H9 (cell line): ENCODE results near the gene FAM180A. TPM values are rescaled to one million over a fixed set of nuclear protein-coding genes. Genes with fewer than 3 reads are reported as not detected.

Experiments used
- DNase-seq: peaks from one replicate; pipeline ENCODE4 v3.0.0-alpha.2; 2017
- H2AFZ ChIP-seq: one replicate; pipeline ENCODE4 v1.6.1; 2013; ENCODE audit warnings: mild to moderate bottlenecking, low read length, control low read depth, moderate library complexity
- H2AK5ac ChIP-seq: 2 replicates; pipeline ENCODE4 v1.6.1; 2013; ENCODE audit warnings: low read length, control low read depth, mixed read lengths; ENCODE audit not compliant: insufficient read length
- H2BK120ac ChIP-seq: one replicate; pipeline ENCODE4 v1.6.1; 2013; ENCODE audit warnings: low read depth, mild to moderate bottlenecking, low read length, control low read depth, inconsistent platforms; ENCODE audit not compliant: poor library complexity, severe bottlenecking
- H2BK12ac ChIP-seq: 2 replicates; pipeline ENCODE4 v1.6.1; 2013; ENCODE audit warnings: low read length, control low read depth, mixed read lengths, low read depth; ENCODE audit not compliant: insufficient read length
- H2BK15ac ChIP-seq: 2 replicates; pipeline ENCODE4 v1.6.1; 2013; ENCODE audit warnings: low read depth, low read length, control low read depth
- H2BK20ac ChIP-seq: one replicate; pipeline ENCODE4 v1.6.1; 2013; ENCODE audit warnings: low read depth, mild to moderate bottlenecking, low read length, control low read depth, inconsistent platforms; ENCODE audit not compliant: poor library complexity, severe bottlenecking
- H2BK5ac ChIP-seq: 2 replicates; pipeline ENCODE4 v1.6.1; 2013; ENCODE audit warnings: low read length, control low read depth, mixed read lengths; ENCODE audit not compliant: insufficient read length
- H3K14ac ChIP-seq: 2 replicates; pipeline ENCODE4 v1.6.1; 2013; ENCODE audit warnings: low read length, control low read depth; ENCODE audit not compliant: insufficient read depth
- H3K18ac ChIP-seq: 2 replicates; pipeline ENCODE4 v1.6.1; 2013; ENCODE audit warnings: low read depth, mild to moderate bottlenecking, mixed read lengths, low read length, control low read depth; ENCODE audit not compliant: insufficient read length
- H3K23ac ChIP-seq: 2 replicates; pipeline ENCODE4 v1.6.1; 2013; ENCODE audit warnings: low read length, control low read depth, mixed read lengths, low read depth; ENCODE audit not compliant: insufficient read length
- H3K23me2 ChIP-seq: 2 replicates; pipeline ENCODE4 v1.6.1; 2013; ENCODE audit warnings: low read depth, mild to moderate bottlenecking, mixed read lengths, low read length, control low read depth; ENCODE audit not compliant: insufficient read length, poor library complexity, severe bottlenecking
- H3K27ac ChIP-seq: 2 replicates; pipeline ENCODE4 v1.5.1; 2013; ENCODE audit warnings: low read length, control low read depth, mixed read lengths, low read depth; ENCODE audit not compliant: insufficient read length
- H3K27me3 ChIP-seq: 2 replicates; pipeline ENCODE4 v1.6.1; 2013; ENCODE audit warnings: low read length, control low read depth, inconsistent platforms; ENCODE audit not compliant: insufficient read depth
- H3K4ac ChIP-seq: 2 replicates; pipeline ENCODE4 v1.6.1; 2013; ENCODE audit warnings: low read depth, mild to moderate bottlenecking, control low read depth, inconsistent platforms, low read length, moderate library complexity
- H3K4me1 ChIP-seq: 2 replicates; pipeline ENCODE4 v1.6.1; 2013; ENCODE audit warnings: low read length, control low read depth, inconsistent platforms; ENCODE audit not compliant: insufficient read depth
- H3K4me2 ChIP-seq: 2 replicates; pipeline ENCODE4 v1.6.1; 2013; ENCODE audit warnings: low read length, control low read depth, mixed read lengths; ENCODE audit not compliant: insufficient read length, insufficient read depth
- H3K56ac ChIP-seq: 2 replicates; pipeline ENCODE4 v1.6.1; 2013; ENCODE audit warnings: low read depth, mild to moderate bottlenecking, mixed read lengths, low read length, control low read depth; ENCODE audit not compliant: insufficient read length
- H3K79me1 ChIP-seq: 2 replicates; pipeline ENCODE4 v1.6.1; 2013; ENCODE audit warnings: low read depth, mild to moderate bottlenecking, moderate library complexity, low read length, control low read depth, inconsistent platforms; ENCODE audit not compliant: insufficient read depth, poor library complexity, severe bottlenecking
- H3K79me2 ChIP-seq: 2 replicates; pipeline ENCODE4 v1.6.1; 2013; ENCODE audit warnings: low read length, control low read depth, inconsistent platforms; ENCODE audit not compliant: insufficient read depth
- H3K9ac ChIP-seq: 2 replicates; pipeline ENCODE4 v1.6.1; 2013; ENCODE audit warnings: low read length, control low read depth, mixed read lengths; ENCODE audit not compliant: insufficient read length; ENCODE audit errors: extremely low read depth
- H3K9me3 ChIP-seq: one replicate; pipeline ENCODE4 v1.6.1; 2013; ENCODE audit warnings: low read depth, low read length, inconsistent platforms; ENCODE audit not compliant: control insufficient read depth
- H3T11ph ChIP-seq: one replicate; pipeline ENCODE4 v1.6.1; 2013; ENCODE audit warnings: mild to moderate bottlenecking, low read length, control low read depth, inconsistent platforms
- H4K20me1 ChIP-seq: one replicate; pipeline ENCODE4 v1.6.1; 2013; ENCODE audit not compliant: control insufficient read depth, insufficient read length, insufficient read depth
- H4K5ac ChIP-seq: 2 replicates; pipeline ENCODE4 v1.6.1; 2013; ENCODE audit warnings: low read depth, mild to moderate bottlenecking, mixed read lengths, low read length, control low read depth; ENCODE audit not compliant: insufficient read length
- H4K8ac ChIP-seq: replicated peaks from 2 replicates; pipeline ENCODE4 v1.6.1; 2013; ENCODE audit warnings: low read length, control low read depth, mixed read lengths, low read depth; ENCODE audit not compliant: insufficient read length
- H4K91ac ChIP-seq: 2 replicates; pipeline ENCODE4 v1.6.1; 2013; ENCODE audit warnings: low read depth, mild to moderate bottlenecking, moderate library complexity, mixed read lengths, low read length, control low read depth; ENCODE audit not compliant: insufficient read length
- H3K27ac Mint-ChIP-seq, 3 experiments: 2 replicates in 2 of 3; 3 replicates in 1 of 3; pipeline ENCODE4 v1.8.0; 2020 to 2021; ENCODE audit warnings: mixed read lengths in 3 of 3, mild to moderate bottlenecking in 1 of 3, moderate library complexity in 1 of 3
- H3K27me3 Mint-ChIP-seq: 2 replicates; pipeline ENCODE4 v1.8.0; 2021; ENCODE audit warnings: low read depth, mild to moderate bottlenecking, moderate library complexity, mixed read lengths
- H3K36me3 Mint-ChIP-seq, 3 experiments: 2 replicates in 2 of 3; 3 replicates in 1 of 3; pipeline ENCODE4 v1.8.0; 2020 to 2021; ENCODE audit warnings: low read depth in 3 of 3, mixed read lengths in 3 of 3; ENCODE audit not compliant: insufficient read depth in 1 of 3
- H3K4me1 Mint-ChIP-seq, 2 experiments: 2 replicates each; pipeline ENCODE4 v1.8.0; 2020; ENCODE audit warnings: mixed read lengths in 2 of 2
- H3K4me3 Mint-ChIP-seq, 2 experiments: 2 replicates in 1 of 2; 3 replicates in 1 of 2; pipeline ENCODE4 v1.8.0; 2020 to 2021; ENCODE audit warnings: mild to moderate bottlenecking in 2 of 2, mixed read lengths in 2 of 2, moderate library complexity in 1 of 2
- H3K9me3 Mint-ChIP-seq, 2 experiments: 2 replicates in 1 of 2; 3 replicates in 1 of 2; pipeline ENCODE4 v1.8.0; 2020; ENCODE audit warnings: mild to moderate bottlenecking in 2 of 2, mixed read lengths in 2 of 2, moderate library complexity in 1 of 2
- WGBS: extraction: QIAGEN DNeasy Blood & Tissue Kit; methylation state at CpG from one replicate; pipeline ENCODE4 v1.1.7; 2013; ENCODE audit warnings: missing lambda C conversion rate, low lambda C conversion rate, mixed read lengths; ENCODE audit not compliant: insufficient read length; ENCODE audit errors: extremely low coverage; 5-methylcytosine and 5-hydroxymethylcytosine counted together
- total RNA-seq: library from RNA; stranded (reverse); gene quantifications from 2 replicates; pipeline ENCODE4 v1.2.1, GENCODE V29; 2021
- TF ChIP-seq, protein P1 (sequence below): fragments of 200-600 bp; sonication (generic); conservative IDR thresholded peaks from 3 replicates; pipeline ENCODE4 v1.8.0; 2021; ENCODE audit warnings: antibody characterized with exemption, mild to moderate bottlenecking

FAM180A gene
- total RNA-seq, 1 experiment from 2014 or later = not detected

- no peaks in the 10 kb centered on the region for H4K20me1 ChIP-seq
Measured at GRCh38 chr7:135745703-135746312, 2.8 kb downstream of the FAM180A start.

More at GRCh38 chr7:135745703-135746312, 2.8 kb downstream of the FAM180A start:
- Histone ChIP-seq H3K27ac (no peak overlapping the region), H3K23ac (no peak overlapping the region), H2AK5ac (no peak overlapping the region), H3K9ac (no peak overlapping the region), H3K56ac (no peak overlapping the region), H3K4me1 (no peaks in the 10 kb centered on the region), H3K27me3 (no peaks in the 10 kb centered on the region), H3K79me2 (no peaks in the 10 kb centered on the region), H2AFZ (no peak overlapping the region), H3T11ph (no peak overlapping the region), H3K4me2 (no peak overlapping the region), H3K14ac (no peak overlapping the region), H4K91ac (no peak overlapping the region), H2BK12ac (no peak overlapping the region), H2BK20ac (no peak overlapping the region), H3K79me1 (no peaks in the 10 kb centered on the region), H4K8ac (no peak overlapping the region), H2BK120ac (no peak overlapping the region), H4K5ac (no peak overlapping the region), H3K9me3 (no peaks in the 10 kb centered on the region), H3K4ac (no peak overlapping the region), H3K23me2 (no peaks in the 10 kb centered on the region), H2BK15ac (no peak overlapping the region), H3K18ac (no peak overlapping the region), H2BK5ac (no peak overlapping the region)
- no peak for DNase-seq
- no CpG with 5 or more reads among the region's 9 CpGs for WGBS
- Mint-ChIP-seq H3K27ac (no peak overlapping the region), H3K9me3 (0 out of 5 replicates have a peak, but pooled peaks cover 0 to 3% of the 10 kb centered on the region in 2 experiments), H3K36me3 (no peaks in the 10 kb centered on the region), H3K4me1 (peaks cover 15 to 16% of the 10 kb centered on the region in 2 experiments), H3K27me3 (peaks cover 6% of the 10 kb centered on the region), H3K4me3 (no peak overlapping the region)
- TF ChIP-seq, protein P1, sequence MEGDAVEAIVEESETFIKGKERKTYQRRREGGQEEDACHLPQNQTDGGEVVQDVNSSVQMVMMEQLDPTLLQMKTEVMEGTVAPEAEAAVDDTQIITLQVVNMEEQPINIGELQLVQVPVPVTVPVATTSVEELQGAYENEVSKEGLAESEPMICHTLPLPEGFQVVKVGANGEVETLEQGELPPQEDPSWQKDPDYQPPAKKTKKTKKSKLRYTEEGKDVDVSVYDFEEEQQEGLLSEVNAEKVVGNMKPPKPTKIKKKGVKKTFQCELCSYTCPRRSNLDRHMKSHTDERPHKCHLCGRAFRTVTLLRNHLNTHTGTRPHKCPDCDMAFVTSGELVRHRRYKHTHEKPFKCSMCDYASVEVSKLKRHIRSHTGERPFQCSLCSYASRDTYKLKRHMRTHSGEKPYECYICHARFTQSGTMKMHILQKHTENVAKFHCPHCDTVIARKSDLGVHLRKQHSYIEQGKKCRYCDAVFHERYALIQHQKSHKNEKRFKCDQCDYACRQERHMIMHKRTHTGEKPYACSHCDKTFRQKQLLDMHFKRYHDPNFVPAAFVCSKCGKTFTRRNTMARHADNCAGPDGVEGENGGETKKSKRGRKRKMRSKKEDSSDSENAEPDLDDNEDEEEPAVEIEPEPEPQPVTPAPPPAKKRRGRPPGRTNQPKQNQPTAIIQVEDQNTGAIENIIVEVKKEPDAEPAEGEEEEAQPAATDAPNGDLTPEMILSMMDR = no peak
